GM19238 (cell line): Measurements from ENCODE around the gene TNFSF11.
A peak's percentile ranks its signal among the peaks of the same experiment; 100 is the strongest.
"Not testable (repeated sequence)": the region's sequence is repeated elsewhere in the genome, so short reads cannot be mapped to it uniquely, and the experiment has no call there.

Experiments used
- DNase-seq: peaks from one replicate; pipeline ENCODE4 v3.0.0; 2011; ENCODE audit warnings: low spot score; ENCODE audit not compliant: insufficient read length

The TNFSF11 gene

DNA sequence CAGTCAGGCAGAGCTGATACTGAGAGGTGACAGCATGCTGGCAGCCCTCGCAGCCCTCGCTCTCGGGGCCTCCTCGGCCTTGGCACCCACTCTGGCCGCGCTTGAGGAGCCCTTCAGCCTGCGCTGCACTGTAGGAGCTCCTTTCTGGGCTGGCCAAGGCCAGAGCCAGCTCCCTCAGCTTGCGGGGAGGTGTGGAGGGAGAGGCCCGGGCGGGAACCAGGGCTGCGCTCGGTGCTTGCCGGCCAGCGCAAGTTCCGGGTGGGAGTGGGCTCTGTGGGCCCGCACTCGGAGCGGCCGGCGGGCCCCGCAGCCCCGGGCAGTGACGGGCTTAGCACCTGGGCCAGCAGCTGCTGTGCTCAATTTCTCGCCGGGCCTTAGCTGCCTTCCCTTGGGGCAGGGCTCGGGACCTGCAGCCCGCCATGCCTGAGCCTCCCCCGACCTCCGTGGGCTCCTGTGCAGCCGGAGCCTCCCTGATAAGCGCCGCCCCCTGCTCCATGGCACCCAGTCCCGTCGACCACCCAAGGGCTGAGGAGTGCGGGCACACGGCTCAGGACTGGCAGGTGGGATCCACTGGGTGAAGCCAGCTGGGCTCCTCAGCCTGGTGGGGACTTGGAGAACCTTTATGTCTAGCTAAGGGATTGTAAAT lies 14.3 kb upstream of the TNFSF11 start:
- not testable (repeated sequence) for DNase-seq

- not testable (repeated sequence) for DNase-seq
Measured at GRCh38 chr13:42560320-42560719, 13.6 kb upstream of the TNFSF11 start.

DNA sequence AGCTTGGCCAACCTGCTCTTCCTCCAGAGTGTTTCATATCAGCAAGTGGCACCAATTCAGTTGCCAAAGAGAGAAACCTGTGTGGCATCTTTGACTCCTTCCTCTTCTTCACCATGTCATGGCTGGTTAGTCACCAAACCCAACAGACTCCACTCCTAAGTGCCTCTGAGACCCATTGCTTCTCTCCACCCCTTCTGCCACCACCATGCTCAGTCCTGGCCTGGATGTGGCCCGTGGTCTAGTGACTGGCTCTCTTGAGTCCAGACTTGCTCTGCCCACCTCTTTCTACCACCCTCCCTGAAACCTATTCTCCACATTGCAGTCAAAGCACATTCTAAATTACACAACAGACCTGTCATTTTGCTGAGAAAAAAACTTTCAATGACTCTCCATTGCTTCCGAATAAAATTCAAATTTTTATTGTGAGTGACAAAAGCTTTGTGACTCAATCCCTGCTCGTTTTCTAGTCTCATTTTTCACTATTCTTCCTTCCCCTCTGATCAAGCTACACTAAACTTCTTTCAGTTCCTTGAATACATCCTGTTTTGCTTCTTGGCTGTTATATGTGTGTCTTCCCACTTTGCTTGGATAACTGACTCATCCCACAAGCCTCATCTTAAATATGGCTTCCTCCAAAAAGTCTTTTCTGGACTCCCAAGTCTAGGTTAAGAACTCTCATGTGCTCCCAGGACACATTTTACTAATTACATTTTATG lies 12.0 kb upstream of the TNFSF11 start:
- DNase-seq: no peak

- no peak for DNase-seq
Measured at GRCh38 chr13:42567906-42568305, 6.0 kb upstream of the TNFSF11 start.

GRCh38 chr13:42569576-42570344 lies 4.2 kb upstream of the TNFSF11 start:
- no peak for DNase-seq

- DNase-seq: no peak
Measured at GRCh38 chr13:42571895-42572294, 2.1 kb upstream of the TNFSF11 start.

DNA sequence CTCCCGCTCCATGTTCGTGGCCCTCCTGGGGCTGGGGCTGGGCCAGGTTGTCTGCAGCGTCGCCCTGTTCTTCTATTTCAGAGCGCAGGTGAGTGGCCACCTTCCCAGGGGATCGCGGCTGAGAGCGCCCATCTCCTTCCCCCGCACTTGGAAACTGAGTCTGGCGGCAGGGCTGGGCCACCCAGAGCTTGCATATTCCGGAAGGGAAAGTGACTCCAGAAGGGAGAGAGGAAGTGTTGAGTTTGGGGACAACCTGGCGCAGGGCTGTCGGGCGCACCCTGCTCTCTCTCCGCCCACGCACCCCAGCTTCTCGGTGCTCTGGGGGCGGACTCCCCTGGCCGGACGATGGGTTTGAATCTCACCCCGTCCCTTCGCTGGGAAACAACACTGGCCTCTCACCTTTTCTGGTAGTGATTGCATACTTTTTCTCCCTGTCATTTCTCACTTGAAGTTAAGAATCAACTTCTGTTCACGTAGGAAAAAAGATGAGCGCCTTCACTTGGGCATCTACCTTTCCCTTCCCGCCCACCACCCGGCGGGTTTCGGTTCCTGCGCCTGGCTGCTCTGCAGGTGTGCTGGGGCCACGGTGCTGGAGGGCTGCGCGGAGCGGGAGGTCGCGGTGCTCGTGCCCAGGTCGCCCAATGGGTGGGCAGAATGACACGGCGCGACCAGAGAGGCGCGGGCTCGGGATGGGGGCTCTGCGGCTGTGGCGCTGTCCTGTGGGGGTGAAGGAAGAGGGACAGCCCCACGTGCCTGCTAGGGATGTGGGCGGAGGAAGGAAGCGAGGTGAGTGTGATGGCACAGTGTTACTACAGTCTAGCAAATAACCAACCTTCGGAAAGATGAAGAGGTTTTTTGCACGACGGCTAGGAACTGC lies 721 bp downstream of the TNFSF11 start:
- peak; percentile 61 for DNase-seq

- DNase-seq: no peak
Measured at GRCh38 chr13:42575938-42576337, 2.0 kb downstream of the TNFSF11 start.

GRCh38 chr13:42577538-42577937 lies 3.6 kb downstream of the TNFSF11 start:
- no peak for DNase-seq

GRCh38 chr13:42580644-42581043 lies 6.7 kb downstream of the TNFSF11 start:
- DNase-seq: no peak

DNA sequence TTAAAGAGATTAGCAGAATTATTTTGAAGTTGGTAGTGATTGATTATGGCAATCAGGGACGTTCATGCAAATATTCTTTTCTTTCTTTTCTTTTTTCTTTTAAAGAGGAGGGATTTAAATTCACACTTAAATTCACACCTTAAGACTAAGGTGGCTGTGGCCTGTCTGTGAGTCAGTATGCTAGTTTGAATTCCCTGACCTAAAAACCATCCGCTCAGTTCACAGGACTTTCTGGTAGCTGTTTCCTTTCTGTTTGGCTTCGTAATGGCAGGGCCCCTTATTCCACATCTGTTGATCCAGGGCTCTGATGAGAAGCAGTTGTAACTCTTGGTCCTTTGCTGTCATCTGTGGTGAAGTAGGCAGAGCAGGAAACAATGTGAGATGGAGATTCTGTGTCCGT lies 7.5 kb downstream of the TNFSF11 start:
- DNase-seq: no peak

DNA sequence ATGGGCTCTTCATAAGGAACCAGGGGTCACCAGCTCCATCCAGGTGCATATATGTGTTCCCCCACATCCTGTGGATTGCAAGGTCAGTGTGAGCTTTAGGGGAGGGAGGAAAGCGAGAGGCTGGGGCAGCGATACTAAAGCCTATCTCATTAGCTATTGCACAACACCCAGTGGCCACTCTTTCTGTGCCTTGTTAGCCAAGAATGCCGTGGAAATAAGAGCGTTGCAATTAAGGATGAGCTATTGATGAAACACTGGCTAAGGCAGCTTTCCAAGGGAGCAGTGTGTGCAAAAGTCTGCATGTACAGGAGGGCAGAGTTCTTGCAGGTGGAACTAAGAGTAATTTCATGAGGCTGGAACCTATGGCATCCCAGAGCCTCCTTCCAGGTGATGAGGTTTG lies 17.6 kb downstream of the TNFSF11 start:
- no peak for DNase-seq

DNA sequence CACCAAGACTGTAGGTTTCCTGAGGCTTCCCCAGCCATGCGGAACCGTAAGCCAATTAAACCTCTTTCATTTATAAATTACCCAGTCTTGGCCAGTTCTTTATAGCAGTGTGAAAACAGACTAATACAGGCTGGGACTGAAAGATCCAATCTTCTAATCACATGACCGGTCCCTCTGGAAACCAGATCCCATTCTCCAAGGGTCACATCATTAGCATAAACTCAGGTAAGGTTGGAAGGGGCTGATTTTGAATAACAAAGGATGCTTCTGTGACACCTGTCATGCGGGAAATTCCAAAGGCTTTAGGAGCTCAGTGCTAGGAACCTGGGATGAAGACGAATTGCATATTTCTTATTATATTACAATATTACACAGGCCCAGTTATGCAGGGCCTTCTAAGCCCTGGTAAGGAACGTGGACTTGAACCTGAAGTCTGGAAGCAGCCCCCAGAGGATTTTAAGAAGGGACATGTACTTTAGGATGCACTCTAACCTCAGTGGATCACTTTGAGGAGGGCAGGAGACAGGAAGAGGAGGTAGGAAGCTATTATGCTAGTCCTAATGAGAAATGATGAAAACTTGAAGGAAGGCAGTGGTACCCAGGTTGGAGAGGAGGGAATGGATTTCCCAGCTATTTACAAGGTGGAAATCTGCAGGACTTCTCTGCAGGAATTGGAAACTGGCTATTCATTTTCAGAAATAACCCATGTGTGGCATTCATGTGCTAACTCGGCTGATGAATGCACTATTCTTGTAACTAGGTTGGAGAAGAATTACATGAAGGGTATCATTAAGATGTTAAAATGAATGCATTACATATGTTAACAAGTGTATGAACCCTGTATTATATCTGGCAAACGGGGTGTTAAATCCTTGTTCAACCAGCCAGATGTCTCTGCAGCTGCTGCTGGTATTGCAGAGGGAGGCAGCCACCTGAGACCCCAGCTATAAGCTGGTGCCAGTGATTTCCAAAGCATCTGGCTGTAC lies 19.3 kb downstream of the TNFSF11 start:
- DNase-seq: no peak

DNA sequence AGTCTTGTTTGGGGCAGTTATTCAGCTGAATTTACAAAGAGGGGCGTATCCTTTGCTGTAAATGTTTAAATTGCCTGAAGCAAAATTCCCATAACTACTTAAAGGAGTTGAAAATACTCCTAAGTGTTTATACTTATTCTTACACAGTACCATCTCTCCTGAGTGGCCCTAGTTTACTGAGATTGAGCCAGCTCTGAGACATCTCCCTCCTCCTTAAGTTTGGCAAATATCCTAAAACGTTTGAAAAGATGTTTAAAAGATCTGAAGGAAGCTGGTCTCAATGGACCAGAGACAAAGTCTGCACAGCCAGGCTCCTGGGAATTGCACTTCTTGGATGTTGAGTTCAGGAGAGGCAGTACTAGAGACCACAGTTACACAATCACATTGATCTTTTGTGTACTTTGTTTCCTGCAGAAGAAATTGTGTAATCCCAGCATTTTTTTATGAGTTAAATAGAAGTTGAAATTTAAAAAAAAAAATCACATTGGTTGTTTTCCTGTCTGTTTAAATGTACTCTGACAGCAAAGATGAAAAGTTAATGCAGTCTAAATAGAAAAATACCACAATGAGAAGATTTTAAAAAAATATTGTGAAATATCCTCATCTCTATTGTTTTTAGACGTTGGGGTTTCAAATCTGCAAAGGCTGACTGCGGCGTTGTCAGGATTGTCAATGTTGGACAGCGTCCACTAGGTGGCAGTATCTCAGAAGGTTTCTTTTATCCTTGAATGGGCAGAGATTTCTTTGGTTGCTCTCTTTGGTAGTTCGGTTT lies 20.7 kb downstream of the TNFSF11 start:
- DNase-seq: peak; percentile 38

GRCh38 chr13:42595253-42595571 lies 21.3 kb downstream of the TNFSF11 start:
- no peak for DNase-seq

- no peak for DNase-seq
Measured at GRCh38 chr13:42597505-42597904, 23.6 kb downstream of the TNFSF11 start.

GRCh38 chr13:42600943-42601342 lies 27.0 kb downstream of the TNFSF11 start:
- DNase-seq: no peak

DNA sequence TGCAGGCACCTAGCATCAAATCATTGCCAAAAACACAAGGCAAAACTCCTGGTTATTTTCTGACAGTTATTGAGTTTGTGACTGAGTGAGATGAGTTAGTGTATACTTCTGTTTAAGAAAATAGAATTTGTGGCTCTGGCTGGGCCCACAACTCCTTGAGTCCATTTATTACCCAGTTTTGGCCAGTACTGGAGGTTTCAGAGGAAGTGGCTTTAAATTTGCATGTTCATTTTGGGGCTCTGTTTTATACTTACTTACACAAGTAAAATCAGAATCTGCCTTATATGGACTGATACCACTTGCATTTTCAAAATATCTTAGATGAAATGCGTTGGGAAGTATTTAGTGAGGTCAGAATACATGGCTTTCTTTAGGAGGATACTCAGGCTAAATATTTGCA lies 29.0 kb downstream of the TNFSF11 start:
- no peak for DNase-seq

GRCh38 chr13:42603571-42603970 lies 29.6 kb downstream of the TNFSF11 start:
- DNase-seq: no peak

- no peak for DNase-seq
Measured at GRCh38 chr13:42607546-42607945, 33.6 kb downstream of the TNFSF11 start.
